GM15510 (cell line): Measurements from ENCODE around the gene AOPEP.

ENCODE experiments used
- POLR2A ChIP-seq: IDR thresholded peaks from 3 replicates; pipeline ENCODE4 v1.6.1; 2011; ENCODE audit warnings: borderline replicate concordance; ENCODE audit not compliant: insufficient read length; ENCODE audit errors: extremely low read depth

Gene AOPEP

GRCh38 chr9:94950579-94951323 is 224.3 kb downstream of the AOPEP start:
- TF ChIP-seq POLR2A, result no peak

- no peak for TF ChIP-seq POLR2A
These were observed 225.0 kb downstream of the AOPEP start for GRCh38 chr9:94951324-94952135.

- TF ChIP-seq POLR2A, result no peak
These were observed 226.3 kb downstream of the AOPEP start for GRCh38 chr9:94952565-94953373.

- no peak for TF ChIP-seq POLR2A
These were observed 230.2 kb downstream of the AOPEP start for GRCh38 chr9:94956731-94957130.

GRCh38 chr9:94960964-94961363 is 234.5 kb downstream of the AOPEP start:
- TF ChIP-seq POLR2A, result no peak

- no peak for TF ChIP-seq POLR2A
These were observed 235.4 kb downstream of the AOPEP start for GRCh38 chr9:94961870-94962269.

- no peak for TF ChIP-seq POLR2A
These were observed 241.0 kb downstream of the AOPEP start for GRCh38 chr9:94967482-94967881.

- TF ChIP-seq POLR2A, result no peak
These were observed 245.1 kb downstream of the AOPEP start for GRCh38 chr9:94971378-94972131.

GRCh38 chr9:94973451-94973941 is 247.0 kb downstream of the AOPEP start:
- TF ChIP-seq POLR2A, result no peak

GRCh38 chr9:94974154-94974879 is 247.8 kb downstream of the AOPEP start:
- no peak for TF ChIP-seq POLR2A

GRCh38 chr9:94975480-94975879 is 249.0 kb downstream of the AOPEP start:
- TF ChIP-seq POLR2A, result no peak

GRCh38 chr9:94976077-94976476 is 249.6 kb downstream of the AOPEP start:
- TF ChIP-seq POLR2A, result no peak

- no peak for TF ChIP-seq POLR2A
These were observed 250.9 kb downstream of the AOPEP start for GRCh38 chr9:94977416-94977815.
